DMS53 treated with DMSO at 0.1 percent for 48 hours (cell line): Measurements from ENCODE around the gene GM2A.
A peak's percentile ranks its signal among the peaks of the same experiment; 100 is the strongest.
"Not testable (repeated sequence)": the region's sequence is repeated elsewhere in the genome, so short reads cannot be mapped to it uniquely, and the experiment has no call there.

Experiments used
- DNase-seq: peaks from one replicate; lab custom pipeline; 2025; ENCODE audit not compliant: unreplicated experiment; lab: John Stamatoyannopoulos, UW

Gene GM2A

DNA sequence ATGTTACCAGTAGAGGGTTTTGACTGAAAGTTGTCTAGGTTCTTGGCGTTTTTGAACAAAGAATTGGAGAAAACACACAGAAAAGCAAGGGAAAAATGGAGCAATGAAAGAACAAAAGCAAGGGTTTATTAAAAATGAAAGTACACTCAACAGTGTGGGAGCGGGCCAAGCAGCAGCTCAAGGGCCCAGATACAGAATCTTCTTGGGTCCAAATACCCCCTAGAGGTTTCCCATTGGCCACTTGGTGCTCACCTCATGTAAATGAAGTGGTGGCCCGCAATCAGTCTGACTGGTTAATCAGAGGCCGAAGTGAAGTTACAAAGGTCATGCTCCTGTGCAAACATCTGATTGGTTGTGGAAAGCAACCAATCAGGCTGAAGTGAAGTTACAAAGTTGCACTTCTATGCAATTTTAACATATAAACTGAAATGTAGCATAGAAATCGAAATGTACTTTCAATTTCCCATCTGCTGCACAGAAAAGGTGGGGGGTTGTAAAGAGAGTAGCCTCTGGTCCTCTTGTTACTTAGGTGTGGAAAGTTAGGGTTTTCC, 1.9 kb upstream of the GM2A start:
- DNase-seq = no peak

DNA sequence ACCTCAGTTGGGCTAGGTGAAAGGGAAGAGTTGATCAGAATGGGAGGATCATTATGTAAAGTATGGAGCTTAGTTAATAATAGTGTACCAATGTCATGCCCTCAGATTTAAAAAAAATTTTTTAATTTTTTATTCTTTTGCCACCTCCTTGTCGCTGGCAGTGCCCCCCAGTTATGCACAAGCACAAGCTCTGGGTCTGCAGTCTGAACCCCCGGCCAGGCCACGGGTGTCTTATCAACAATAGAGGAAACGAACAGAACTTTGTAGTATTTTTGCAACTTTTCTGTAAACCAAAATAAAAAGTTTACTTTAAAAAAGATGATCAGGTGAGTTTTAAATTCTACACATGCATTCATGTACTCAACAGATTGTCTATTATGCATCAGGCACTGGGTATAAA, 1.4 kb upstream of the GM2A start:
- no peak for DNase-seq

DNA sequence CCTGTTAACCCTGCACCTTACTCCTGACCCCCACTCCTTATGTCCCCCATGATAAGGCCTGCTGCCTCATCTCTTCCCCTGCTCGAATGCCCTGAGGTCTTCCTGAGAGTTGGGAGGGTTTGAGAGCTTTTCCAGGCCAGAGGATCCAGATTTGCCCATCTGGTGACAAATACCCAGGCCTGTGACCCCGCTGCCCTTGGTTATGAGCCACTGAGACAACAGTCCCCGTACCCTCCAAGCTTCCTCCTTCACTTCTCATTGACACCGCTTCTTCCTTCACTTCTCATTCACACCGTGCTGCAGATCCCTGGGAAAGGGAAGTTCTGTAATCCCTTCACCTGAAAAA, 593 bp downstream of the GM2A start:
- DNase-seq = no peak

DNA sequence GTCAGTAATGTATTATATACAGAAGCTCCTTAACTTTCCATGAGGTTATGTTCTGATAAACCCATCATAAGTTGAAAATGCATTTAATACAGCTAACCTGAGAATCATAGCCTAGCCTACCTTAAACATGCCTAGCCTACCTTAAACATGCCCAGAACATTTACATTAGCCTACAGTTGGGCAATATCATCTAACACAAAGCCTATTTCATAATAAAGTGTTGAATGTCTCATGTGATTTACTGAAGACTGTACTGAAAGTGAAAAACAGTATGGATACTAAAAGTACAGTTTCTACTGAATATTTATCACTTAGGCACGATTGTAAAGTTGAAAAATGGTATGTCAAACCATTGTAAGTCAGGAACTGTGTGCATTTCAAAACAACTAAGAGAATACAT, 1.6 kb downstream of the GM2A start:
- no peak for DNase-seq

DNA sequence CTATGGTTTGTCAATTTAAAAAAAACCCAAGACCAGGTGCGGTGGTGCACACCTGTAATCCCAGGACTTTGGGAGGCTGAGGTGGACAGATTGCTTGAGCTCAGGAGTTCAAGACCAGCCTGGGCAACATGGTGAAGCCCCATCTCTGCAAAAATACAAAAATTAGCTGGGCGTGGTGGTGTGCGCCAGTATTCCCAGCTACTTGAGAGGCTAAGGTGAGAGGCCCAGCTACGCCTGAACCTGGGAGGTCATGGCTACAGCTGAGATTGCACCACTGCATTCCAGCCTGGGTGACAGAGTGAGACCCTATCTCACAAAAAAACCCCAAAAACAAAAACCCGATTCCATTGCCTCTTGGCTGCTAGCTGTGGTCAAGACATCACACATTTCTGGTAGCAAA, 2.0 kb downstream of the GM2A start:
- DNase-seq = not testable (repeated sequence)

DNA sequence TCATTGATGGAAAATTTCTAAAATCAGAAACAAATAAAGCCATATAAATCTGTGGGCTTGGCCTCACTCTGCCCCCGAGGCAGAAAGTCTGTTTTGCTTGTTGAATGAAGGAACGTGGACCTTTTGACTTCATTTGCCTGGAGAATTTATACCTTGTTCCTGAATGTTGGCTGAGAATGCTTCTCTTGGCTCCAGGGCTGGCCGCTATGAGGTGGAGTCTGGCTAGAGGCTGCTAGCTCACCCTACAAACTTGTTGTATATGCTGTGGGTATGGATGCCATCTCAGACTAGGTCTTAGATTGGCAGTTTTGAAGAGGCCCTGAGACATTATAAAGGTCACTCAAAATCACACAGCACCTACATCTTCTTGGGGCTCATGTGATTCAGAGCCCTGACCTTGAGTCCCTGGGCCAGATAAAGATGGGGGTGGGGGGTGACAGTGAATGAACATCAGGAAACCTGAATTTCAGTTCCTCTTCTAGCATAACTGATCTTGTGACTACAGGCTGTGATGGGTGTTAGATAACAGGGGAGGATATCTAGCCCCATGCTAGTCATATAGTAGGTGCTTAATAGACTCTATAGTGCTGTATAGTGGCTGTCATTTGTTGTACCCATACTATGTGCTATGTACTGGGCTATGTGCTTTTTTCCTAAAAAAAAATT, 2.8 kb downstream of the GM2A start:
- DNase-seq = no peak

DNA sequence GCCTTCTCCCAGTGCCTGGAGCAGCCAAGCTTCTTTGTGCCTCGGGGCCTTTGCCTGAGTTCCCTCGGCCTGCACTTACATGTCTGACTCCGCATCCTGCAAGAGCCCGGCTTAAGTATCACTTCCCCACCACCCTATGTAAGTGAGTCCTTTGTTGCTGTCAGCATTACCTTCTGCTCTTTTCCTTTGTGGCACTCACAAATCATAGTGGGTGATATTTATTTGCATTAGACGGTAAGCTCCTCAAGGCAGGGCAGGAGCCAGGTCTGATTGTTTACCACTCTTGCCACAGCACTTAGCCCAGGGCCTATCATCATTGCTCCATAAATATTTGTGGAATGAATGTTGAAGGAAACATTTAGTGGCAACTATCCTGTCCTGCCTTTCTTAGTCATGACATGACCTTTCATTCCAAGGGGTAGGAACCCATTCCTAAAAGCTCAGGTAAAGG, 4.8 kb downstream of the GM2A start:
- no peak for DNase-seq

DNA sequence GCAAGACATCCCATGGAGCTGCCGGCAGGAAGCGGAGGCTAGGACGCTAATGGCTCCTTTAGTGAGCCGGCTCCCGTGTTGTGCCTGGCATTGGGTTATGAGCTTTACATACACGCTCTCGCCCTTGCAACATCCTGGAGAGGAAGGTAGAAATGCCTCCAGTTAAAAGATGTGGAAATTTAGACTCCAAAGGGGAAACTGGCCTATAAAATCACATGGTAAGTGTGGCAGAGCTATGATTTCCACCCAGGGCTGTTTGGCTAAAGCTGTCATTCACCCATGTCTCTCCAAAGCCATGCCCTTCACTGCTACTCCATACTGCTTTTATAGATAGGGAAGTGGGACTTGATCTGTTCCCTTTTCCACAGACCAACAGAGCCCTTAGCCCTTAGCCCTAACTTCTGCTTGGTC, 5.2 kb downstream of the GM2A start:
- DNase-seq = no peak

DNA sequence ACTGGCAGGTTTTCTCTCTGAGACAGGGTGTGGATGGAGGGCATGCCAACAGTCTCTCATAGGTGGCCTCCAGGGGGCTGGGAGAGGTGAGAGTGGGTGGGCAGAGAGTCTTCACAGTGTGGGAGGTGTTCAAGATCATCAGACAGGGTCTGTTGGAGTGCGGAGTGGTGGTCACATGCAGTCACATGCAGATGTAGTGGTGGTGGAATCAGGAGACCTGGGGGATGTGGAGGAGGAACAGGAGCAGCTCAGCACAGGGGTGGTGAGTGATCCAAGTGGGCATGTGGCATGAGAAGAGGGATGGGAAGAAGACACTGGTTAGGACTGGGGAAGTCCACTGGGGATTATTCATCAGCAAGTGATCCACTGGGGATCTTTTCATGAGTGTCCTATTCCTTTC, 5.8 kb downstream of the GM2A start:
- DNase-seq = no peak

DNA sequence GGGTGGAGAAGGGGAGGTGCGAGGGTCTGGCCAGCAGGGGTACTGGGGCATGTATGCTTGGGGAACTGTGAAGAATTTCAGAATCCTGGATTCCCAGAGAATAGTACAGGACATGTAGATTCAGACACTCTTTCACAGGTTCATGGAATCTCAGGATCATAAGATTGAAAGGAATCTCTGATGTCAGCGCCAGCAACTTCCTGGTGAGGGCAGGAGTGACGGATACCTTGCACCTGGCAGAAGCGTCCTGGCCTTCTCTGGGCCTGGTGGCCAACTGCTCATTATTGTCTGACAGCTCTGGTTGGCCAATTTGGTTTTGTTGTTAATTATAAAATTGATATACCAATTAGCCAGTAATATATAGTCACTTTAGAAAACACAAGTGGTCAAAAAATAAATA, 6.9 kb downstream of the GM2A start:
- no peak for DNase-seq

DNA sequence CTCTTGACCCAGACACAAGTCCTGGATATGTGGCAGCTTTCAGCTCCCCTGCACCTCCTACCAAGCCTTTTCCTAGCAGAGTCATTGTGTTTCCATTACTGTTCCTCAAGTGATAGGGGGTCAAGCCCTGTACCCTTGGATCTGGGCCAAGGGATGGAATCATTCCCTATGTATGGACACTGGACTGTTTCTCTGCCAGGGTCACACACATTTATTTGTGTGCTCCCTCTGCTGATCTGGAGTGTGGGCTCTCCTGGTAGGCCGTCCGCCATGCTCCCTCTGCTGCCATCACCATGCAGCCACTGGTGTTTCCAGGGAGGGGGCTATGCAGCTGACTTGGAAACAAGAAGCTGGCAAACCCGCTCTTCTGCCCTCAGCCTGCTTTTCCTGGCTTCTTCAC, 9.5 kb downstream of the GM2A start:
- DNase-seq = no peak

DNA sequence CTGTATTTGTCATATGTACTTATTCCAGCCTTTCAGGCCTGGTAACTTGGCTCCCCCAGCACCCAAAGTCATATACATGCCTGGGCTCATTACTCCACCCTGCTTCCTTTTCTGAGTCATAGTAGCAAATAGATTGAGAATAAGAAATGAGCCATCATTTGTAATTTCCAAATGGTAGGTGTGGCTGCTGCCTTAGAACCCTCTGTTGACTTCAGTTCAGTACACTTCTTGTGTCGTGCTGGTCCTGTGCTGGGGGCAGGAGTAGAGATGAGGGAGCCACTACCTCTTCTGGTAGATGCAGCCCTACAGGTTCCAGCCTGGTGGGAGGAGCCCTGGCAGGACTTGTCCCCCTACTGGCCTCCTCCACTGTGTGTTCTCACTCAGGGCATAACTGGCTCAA, 11.1 kb downstream of the GM2A start:
- no peak for DNase-seq

DNA sequence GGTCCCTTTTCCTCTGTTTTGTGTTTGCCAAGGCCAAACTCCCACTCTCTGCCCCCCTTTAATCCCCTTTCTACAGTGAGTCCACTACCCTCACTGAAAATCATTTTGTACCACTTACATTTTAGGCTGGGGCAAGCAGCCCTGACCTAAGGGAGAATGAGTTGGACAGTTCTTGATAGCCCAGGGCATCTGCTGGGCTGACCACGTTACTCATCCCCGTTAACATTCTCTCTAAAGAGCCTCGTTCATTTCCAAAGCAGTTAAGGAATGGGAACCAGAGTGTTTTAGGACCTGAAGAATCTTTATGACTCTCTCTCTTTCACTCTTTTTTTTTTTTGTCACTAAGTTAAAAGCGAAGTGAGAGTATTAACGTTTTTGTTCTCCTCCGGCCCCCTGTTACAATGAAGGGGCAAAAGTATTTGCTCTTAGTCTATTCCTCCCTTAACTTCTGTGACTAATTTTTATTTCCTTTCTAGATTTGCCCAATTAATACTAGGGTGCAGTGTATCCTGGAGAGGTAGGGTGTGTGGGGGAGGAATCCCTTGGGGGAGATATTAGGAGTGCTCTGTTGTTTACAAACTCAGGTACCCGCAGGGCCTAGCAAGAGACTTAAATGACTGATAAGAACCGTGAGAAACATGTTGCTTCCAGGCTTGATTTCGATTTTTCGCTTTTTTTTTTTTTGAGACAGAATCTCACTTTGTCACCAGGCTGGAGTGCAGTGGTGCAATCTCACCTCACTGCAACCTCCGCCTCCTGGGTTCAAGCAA, 14.7 kb downstream of the GM2A start:
- no peak for DNase-seq

DNA sequence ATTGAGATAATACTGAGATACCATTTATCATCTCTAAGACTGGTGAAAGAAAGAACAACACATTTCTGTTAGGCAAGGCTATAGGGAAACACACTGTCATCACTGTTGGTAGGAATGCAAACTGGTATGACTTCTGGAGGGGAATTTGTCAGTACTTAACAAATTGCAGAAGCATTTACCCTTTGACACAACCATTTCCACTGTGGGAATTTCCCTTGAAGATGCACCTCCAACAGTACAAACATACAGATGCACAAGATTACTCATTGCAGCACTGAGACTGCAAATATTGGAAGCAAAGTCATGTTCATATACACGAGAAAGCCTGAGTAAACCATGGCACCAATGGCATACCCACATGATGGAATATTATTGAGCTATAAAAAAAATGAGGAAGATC, 17.6 kb downstream of the GM2A start:
- no peak for DNase-seq

DNA sequence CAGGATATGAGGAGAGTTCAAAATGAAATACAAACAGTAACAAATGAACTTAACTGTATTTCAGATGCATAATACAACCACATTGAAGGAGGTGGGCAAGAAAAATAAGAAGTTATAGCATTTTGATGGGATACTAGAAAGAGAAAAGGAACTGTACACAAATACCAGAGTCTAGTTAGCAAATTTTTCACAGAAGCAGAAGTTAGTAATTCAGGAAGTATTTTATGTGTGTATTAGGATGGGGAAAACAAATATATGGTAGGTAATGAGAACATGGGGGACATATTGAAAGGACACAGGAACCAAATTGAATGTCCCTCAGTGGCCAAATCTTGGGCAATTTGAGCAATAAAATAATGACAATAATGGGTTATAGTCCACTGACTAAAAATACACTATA, 18.4 kb downstream of the GM2A start:
- no peak for DNase-seq

DNA sequence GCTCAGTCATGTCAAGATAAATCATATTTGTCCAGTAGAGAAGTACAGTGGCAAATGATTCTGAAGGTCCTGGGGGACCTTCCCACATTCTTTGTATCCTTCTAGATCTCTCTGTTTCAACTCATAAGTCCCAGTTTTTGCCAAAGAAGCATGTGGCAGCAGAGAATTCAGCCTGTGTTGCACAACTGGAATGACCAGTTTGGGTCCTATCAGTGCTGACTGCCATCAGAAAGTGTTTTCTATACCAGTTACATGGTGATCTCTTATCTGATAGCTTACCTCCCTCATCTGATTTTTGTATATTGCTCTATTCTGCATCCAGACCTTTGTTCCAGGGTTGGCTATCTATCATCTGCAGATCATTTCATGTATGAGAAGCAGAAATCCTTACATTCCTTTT, 21.7 kb downstream of the GM2A start:
- DNase-seq = peak; percentile 63

DNA sequence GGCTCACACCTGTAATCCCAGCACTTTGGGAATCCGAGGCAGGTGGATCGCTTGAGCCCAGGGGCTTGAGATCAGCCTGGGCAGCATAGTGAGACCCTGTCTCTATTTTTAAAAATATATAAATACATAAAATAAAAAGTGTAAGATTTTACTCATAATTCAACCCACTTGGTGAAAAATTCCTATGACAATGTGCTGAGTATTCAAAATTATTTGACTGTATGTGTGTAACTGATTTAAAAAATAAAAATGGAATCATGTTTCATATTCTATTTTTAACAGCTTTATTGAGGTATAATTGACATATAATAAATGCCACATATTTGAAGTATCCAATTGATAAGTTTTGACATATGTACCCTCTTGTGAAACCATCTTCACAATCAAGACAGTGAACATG, 22.8 kb downstream of the GM2A start:
- no peak for DNase-seq

DNA sequence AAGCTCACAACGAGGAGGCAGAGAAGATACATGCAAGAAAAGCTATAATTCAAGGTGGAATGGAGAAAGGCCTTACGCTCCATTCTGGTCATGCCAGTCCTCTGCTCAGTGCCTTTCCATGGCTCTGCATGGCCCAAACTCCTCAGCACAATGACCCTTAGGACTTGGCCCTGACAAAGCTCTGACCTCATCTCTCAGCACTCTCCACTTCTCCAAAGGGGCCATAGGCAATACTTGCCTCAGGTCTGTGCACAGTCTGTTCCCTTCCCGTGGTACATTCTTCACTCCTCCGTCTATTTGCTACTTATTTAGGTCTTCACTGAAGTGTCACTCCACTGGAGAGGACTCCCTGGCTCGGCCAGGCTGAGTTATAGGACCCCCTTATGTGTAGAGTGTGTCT, 25.9 kb downstream of the GM2A start:
- DNase-seq = no peak

DNA sequence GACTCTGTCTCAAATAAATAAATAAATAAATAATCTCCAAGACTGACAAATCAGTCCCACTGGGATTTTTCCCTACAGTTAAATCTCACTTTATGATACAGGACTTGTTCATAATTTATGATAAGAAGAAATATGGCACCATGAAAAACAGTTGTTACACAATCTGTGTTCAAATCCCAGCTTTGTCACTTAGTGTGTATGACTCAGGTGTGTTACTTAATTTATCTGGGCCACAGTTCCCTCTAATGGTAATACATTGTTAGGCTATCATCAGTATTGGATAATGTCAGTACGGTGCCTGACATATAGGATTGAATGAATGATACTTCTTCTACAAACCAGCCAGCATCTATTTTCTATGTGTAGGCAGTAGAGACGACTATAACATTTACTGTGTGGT, 27.5 kb downstream of the GM2A start:
- DNase-seq = no peak

DNA sequence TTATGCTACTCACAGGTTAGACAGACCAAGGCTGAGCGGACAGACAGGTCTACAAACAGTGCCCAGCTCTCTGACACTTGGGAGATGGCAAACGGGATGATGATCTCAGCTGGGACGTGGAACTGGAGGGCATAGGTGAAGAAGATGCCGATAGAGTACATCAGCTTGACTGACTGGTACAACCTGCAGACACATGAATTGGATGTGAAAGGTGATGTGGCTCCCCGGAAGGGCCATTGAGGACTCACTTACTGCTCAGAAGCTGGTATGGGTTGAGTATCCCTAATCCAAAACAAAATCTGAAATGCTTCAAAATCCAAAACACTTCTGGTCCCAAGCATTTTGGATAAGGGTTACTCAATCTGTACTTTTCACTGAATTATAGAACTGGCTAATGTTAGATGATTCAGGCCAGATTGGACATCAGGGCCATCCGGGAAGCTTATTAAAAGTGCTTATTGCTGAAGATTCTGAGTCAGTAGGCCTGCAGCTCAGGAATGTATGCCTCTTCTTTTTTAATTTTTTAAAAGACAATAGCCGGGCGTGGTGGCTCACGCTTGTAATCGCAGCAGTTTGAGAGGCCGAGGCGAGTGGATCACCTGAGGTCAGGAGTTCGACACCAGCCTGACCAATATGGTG, 28.1 kb downstream of the GM2A start:
- DNase-seq = no peak

DNA sequence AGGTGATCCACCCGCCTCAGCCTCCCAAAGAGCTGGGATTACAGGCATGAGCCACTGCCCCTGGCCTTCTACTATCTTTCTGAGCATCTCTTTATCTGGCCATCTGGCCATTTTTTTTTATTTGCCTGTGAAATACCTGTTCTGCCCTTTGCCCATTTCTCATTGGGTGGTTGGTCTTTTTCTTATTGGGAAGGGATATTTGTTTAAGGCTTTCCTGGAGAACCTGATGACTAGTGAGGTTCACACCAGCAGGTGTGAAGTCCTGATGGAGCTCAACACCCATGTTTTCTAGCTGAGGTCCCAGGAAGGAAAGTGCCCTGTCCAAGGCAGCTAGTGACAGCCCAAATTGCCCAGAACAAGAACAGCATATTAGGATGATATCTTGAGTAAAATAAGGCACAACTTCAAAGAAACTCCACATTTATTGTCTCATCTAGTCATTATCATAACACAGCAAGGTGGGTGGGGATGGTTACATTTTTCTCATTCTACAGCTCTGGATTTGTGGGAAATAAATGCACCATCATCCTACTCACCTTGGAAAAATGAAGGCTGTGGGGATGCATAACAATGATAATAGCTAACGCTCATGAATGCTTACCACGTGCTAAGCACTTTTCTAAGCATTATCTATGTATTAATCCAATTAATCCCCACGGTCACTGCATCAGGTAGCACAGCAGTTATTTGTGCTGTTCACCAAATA, 30.3 kb downstream of the GM2A start:
- peak; percentile 39 for DNase-seq
